Central memory CD8-positive, alpha-beta T cell (primary cell): ENCODE results near the gene CUZD1.
"Not testable (repeated sequence)": the region's sequence is repeated elsewhere in the genome, so short reads cannot be mapped to it uniquely, and the experiment has no call there.

Experiments
- ATAC-seq: fragments of 150-1000 bp; cut with Tn5 transposase; replicated peaks from 2 replicates; pipeline ENCODE4 v1.10.0; 2022; ENCODE audit warnings: mild to moderate bottlenecking, moderate FRiP score, moderate number of reproducible peaks; ENCODE audit not compliant: poor library complexity, severe bottlenecking; ENCODE audit errors: extremely low read depth
- DNase-seq, 2 donors: peaks; one replicate each; pipeline ENCODE4 v3.0.0; 2021; ENCODE audit warnings: low spot score in 2 of 2
- H3K27ac Mint-ChIP-seq: one replicate; pipeline ENCODE4 v1.8.0; 2022; ENCODE audit warnings: low read depth, mild to moderate bottlenecking, moderate library complexity, mixed read lengths
- H3K27me3 Mint-ChIP-seq: one replicate; pipeline ENCODE4 v1.8.0; 2022; ENCODE audit warnings: mixed read lengths
- H3K36me3 Mint-ChIP-seq: one replicate; pipeline ENCODE4 v1.8.0; 2022; ENCODE audit warnings: mild to moderate bottlenecking, moderate library complexity, mixed read lengths; ENCODE audit not compliant: insufficient read depth
- H3K4me1 Mint-ChIP-seq: one replicate; pipeline ENCODE4 v1.8.0; 2022; ENCODE audit warnings: mixed read lengths
- H3K4me3 Mint-ChIP-seq: one replicate; pipeline ENCODE4 v1.8.0; 2022; ENCODE audit warnings: mild to moderate bottlenecking, moderate library complexity, mixed read lengths
- H3K9me3 Mint-ChIP-seq: one replicate; pipeline ENCODE4 v1.8.0; 2022; ENCODE audit warnings: mixed read lengths

CUZD1 gene

GRCh38 chr10:122845783-122846332 is at the start of gene CUZD1:
CUZD1 (minus strand) TSS chr10:122845857; CDS start chr10:122845843, 14 bp downstream.
- ATAC-seq: no peak
- no peak for DNase-seq
- Mint-ChIP-seq H3K36me3 (peaks cover 12% of the 10 kb centered on the region), H3K4me1 (no peaks in the 10 kb centered on the region), H3K9me3 (no peaks in the 10 kb centered on the region), H3K27me3 (no peaks in the 10 kb centered on the region), H3K27ac (no peak within 1 kb of the TSS), H3K4me3 (no peak within 1 kb of the TSS)

- Mint-ChIP-seq H3K9me3 (no peaks in the 10 kb centered on the region), H3K4me3 (no peak overlapping the region), H3K4me1 (peaks cover 6% of the 10 kb centered on the region), H3K36me3 (peaks cover 2% of the 10 kb centered on the region), H3K27me3 (no peaks in the 10 kb centered on the region), H3K27ac (no peak overlapping the region)
- ATAC-seq (no peak), DNase-seq (no peak)
These were observed 48.7 kb upstream of the CUZD1 start for GRCh38 chr10:122894261-122894944.

GRCh38 chr10:122884166-122884565 is 38.5 kb upstream of the CUZD1 start:
- H3K9me3 Mint-ChIP-seq: no peaks in the 10 kb centered on the region
- H3K4me1 Mint-ChIP-seq: peaks cover 16% of the 10 kb centered on the region
- H3K27me3 Mint-ChIP-seq: no peaks in the 10 kb centered on the region
- peaks cover 9% of the 10 kb centered on the region for H3K36me3 Mint-ChIP-seq
- ATAC-seq: no peak
- no peak for DNase-seq
- H3K27ac Mint-ChIP-seq: no peak overlapping the region
- H3K4me3 Mint-ChIP-seq: no peak overlapping the region

GRCh38 chr10:122882766-122883165 is 37.1 kb upstream of the CUZD1 start:
- Mint-ChIP-seq H3K27ac (no peak overlapping the region), H3K4me1 (peaks cover 30% of the 10 kb centered on the region), H3K4me3 (no peak overlapping the region), H3K27me3 (no peaks in the 10 kb centered on the region), H3K36me3 (peaks cover 13% of the 10 kb centered on the region), H3K9me3 (no peaks in the 10 kb centered on the region)
- no peak for DNase-seq
- ATAC-seq: no peak

GRCh38 chr10:122879339-122880273 is 33.9 kb upstream of the CUZD1 start, which contains the start of gene FAM24B:
FAM24B (minus strand) TSS chr10:122879581; CDS start chr10:122850515, 29,066 bp downstream.
- peak within 1 kb of the TSS; percentile 77 for H3K27ac Mint-ChIP-seq
- H3K4me3 Mint-ChIP-seq: peak within 1 kb of the TSS; percentile 94
- H3K27me3 Mint-ChIP-seq: no peaks in the 10 kb centered on the region
- peaks cover 58% of the 10 kb centered on the region for H3K4me1 Mint-ChIP-seq
- H3K9me3 Mint-ChIP-seq: no peaks in the 10 kb centered on the region
- H3K36me3 Mint-ChIP-seq: peaks cover 13% of the 10 kb centered on the region
- ATAC-seq: peak; percentile 82
- DNase-seq: peak; percentile 83 to 90

GRCh38 chr10:122878799-122879338 is 33.2 kb upstream of the CUZD1 start:
- ATAC-seq (peak; percentile 26), DNase-seq (no peak)
- peaks cover 9% of the 10 kb centered on the region for H3K36me3 Mint-ChIP-seq
- no peaks in the 10 kb centered on the region for H3K9me3 Mint-ChIP-seq
- H3K4me3 Mint-ChIP-seq: peak overlapping the region; percentile 94
- H3K4me1 Mint-ChIP-seq: peaks cover 64% of the 10 kb centered on the region
- H3K27me3 Mint-ChIP-seq: no peaks in the 10 kb centered on the region
- H3K27ac Mint-ChIP-seq: peak overlapping the region; percentile 77

GRCh38 chr10:122877264-122877663 is 31.6 kb upstream of the CUZD1 start:
- DNase-seq (no peak), ATAC-seq (no peak)
- Mint-ChIP-seq H3K27ac (no peak overlapping the region), H3K27me3 (no peaks in the 10 kb centered on the region), H3K9me3 (no peaks in the 10 kb centered on the region), H3K4me1 (peaks cover 67% of the 10 kb centered on the region), H3K4me3 (peak overlapping the region; percentile 94), H3K36me3 (peaks cover 9% of the 10 kb centered on the region)

GRCh38 chr10:122876467-122876855 is 30.8 kb upstream of the CUZD1 start:
- Mint-ChIP-seq H3K27ac (no peak overlapping the region), H3K4me3 (no peak overlapping the region), H3K9me3 (no peaks in the 10 kb centered on the region), H3K36me3 (peaks cover 9% of the 10 kb centered on the region), H3K27me3 (no peaks in the 10 kb centered on the region), H3K4me1 (peaks cover 67% of the 10 kb centered on the region)
- no peak for ATAC-seq
- no peak for DNase-seq

GRCh38 chr10:122875843-122876466 is 30.3 kb upstream of the CUZD1 start:
- peaks cover 67% of the 10 kb centered on the region for H3K4me1 Mint-ChIP-seq
- no peak overlapping the region for H3K27ac Mint-ChIP-seq
- H3K4me3 Mint-ChIP-seq: no peak overlapping the region
- no peaks in the 10 kb centered on the region for H3K9me3 Mint-ChIP-seq
- H3K27me3 Mint-ChIP-seq: no peaks in the 10 kb centered on the region
- DNase-seq: no peak
- no peak for ATAC-seq
- peaks cover 9% of the 10 kb centered on the region for H3K36me3 Mint-ChIP-seq

GRCh38 chr10:122871947-122872346 is 26.3 kb upstream of the CUZD1 start:
- peaks cover 47% of the 10 kb centered on the region for H3K4me1 Mint-ChIP-seq
- H3K27ac Mint-ChIP-seq, DNase-seq, H3K27me3 Mint-ChIP-seq, H3K36me3 Mint-ChIP-seq, H3K9me3 Mint-ChIP-seq, H3K4me3 Mint-ChIP-seq, ATAC-seq: not testable (repeated sequence)

GRCh38 chr10:122868768-122869167 is 23.1 kb upstream of the CUZD1 start:
- not testable (repeated sequence) for H3K4me3 Mint-ChIP-seq, H3K27me3 Mint-ChIP-seq, H3K27ac Mint-ChIP-seq, H3K9me3 Mint-ChIP-seq, DNase-seq, H3K36me3 Mint-ChIP-seq, ATAC-seq
- H3K4me1 Mint-ChIP-seq: peaks cover 27% of the 10 kb centered on the region
